Neural cell (in vitro differentiated cells): ENCODE data around the gene PCSK4. TPM values are rescaled to one million over a fixed set of nuclear protein-coding genes. Genes with fewer than 3 reads are reported as not detected.
"Not testable (repeated sequence)": the region's sequence is repeated elsewhere in the genome, so short reads cannot be mapped to it uniquely, and the experiment has no call there.

ENCODE experiments used
- H2AFZ ChIP-seq: fragments of 200-600, 300-800 bp; sonication (generic), shearing (Covaris generic); 2 replicates; pipeline ENCODE4 v1.6.0; 2014; ENCODE audit warnings: low read depth, mild to moderate bottlenecking, antibody characterized with exemption, low read length, moderate library complexity
- H3F3A ChIP-seq: fragments of 200-600 bp; shearing (Covaris generic); 2 replicates; pipeline ENCODE4 v1.6.1; 2016; ENCODE audit warnings: mild to moderate bottlenecking, moderate library complexity, mixed read lengths, antibody characterized with exemption, low read length; ENCODE audit not compliant: insufficient read depth, poor library complexity, severe bottlenecking
- H3K27ac ChIP-seq: fragments of 200-600, 300-800 bp; sonication (generic), shearing (Covaris generic); 2 replicates; pipeline ENCODE4 v1.5.1; 2014; ENCODE audit warnings: mild to moderate bottlenecking, low read length, moderate library complexity
- H3K27me3 ChIP-seq: fragments of 300-800, 200-600 bp; sonication (generic), shearing (Covaris generic); 2 replicates; pipeline ENCODE4 v1.6.0; 2014; ENCODE audit warnings: mild to moderate bottlenecking, low read depth, low read length, moderate library complexity; ENCODE audit not compliant: insufficient read depth
- H3K36me3 ChIP-seq: fragments of 300-800, 200-600 bp; sonication (generic), shearing (Covaris generic); 2 replicates; pipeline ENCODE4 v1.5.1; 2014; ENCODE audit warnings: mild to moderate bottlenecking, antibody characterized with exemption, low read length, moderate library complexity; ENCODE audit not compliant: insufficient read depth
- H3K4me2 ChIP-seq: fragments of 300-800, 200-600 bp; sonication (generic), shearing (Covaris generic); 2 replicates; pipeline ENCODE4 v1.6.0; 2014; ENCODE audit warnings: mild to moderate bottlenecking, low read length
- H3K4me3 ChIP-seq: fragments of 300-800, 200-600 bp; sonication (generic), shearing (Covaris generic); 2 replicates; pipeline ENCODE4 v1.5.1; 2014; ENCODE audit warnings: mild to moderate bottlenecking, low read length, moderate library complexity
- H3K79me2 ChIP-seq: fragments of 200-600 bp; shearing (Covaris generic); replicated peaks from 2 replicates; pipeline ENCODE4 v1.6.0; 2014; ENCODE audit warnings: mild to moderate bottlenecking, low read length, moderate library complexity; ENCODE audit not compliant: insufficient read depth
- H3K9ac ChIP-seq: fragments of 300-800, 200-600 bp; sonication (generic), shearing (Covaris generic); 2 replicates; pipeline ENCODE4 v1.6.1; 2016; ENCODE audit warnings: mild to moderate bottlenecking, low read length, mixed read lengths
- H3K9me2 ChIP-seq: fragments of 200-600 bp; shearing (Covaris generic); 2 replicates; pipeline ENCODE4 v1.6.1; 2016; ENCODE audit warnings: mild to moderate bottlenecking, low read length, mixed read lengths; ENCODE audit not compliant: insufficient read depth
- H3K9me3 ChIP-seq: fragments of 200-600, 300-800 bp; sonication (generic), shearing (Covaris generic); 2 replicates; pipeline ENCODE4 v1.6.1; 2016; ENCODE audit warnings: mild to moderate bottlenecking, mixed run types, low read length, moderate library complexity, mixed read lengths
- H4K20me1 ChIP-seq: fragments of 200-600 bp; shearing (Covaris generic); 2 replicates; pipeline ENCODE4 v1.6.1; 2016; ENCODE audit warnings: mild to moderate bottlenecking, mixed run types; ENCODE audit not compliant: insufficient read depth
- CTCF ChIP-seq: fragments of 450-650 bp; IDR thresholded peaks from 2 replicates; pipeline ENCODE4 v1.5.1; 2014; ENCODE audit warnings: antibody characterized with exemption, mild to moderate bottlenecking, moderate library complexity; ENCODE audit not compliant: poor library complexity, severe bottlenecking
- EP300 ChIP-seq: fragments of 450-650 bp; conservative IDR thresholded peaks from 2 replicates; pipeline ENCODE4 v1.6.1; 2014; ENCODE audit warnings: antibody characterized with exemption, mild to moderate bottlenecking, moderate library complexity; ENCODE audit not compliant: poor library complexity, severe bottlenecking
- EZH2 ChIP-seq: fragments of 200-600, 300-800 bp; shearing (Covaris generic), sonication (generic); IDR thresholded peaks from 2 replicates; pipeline ENCODE4 v1.6.1; 2014; ENCODE audit warnings: antibody characterized with exemption, low read length, borderline replicate concordance, mild to moderate bottlenecking; ENCODE audit not compliant: insufficient read depth, poor library complexity, severe bottlenecking
- MXI1 ChIP-seq: fragments of 450-650 bp; conservative IDR thresholded peaks from 2 replicates; pipeline ENCODE4 v1.6.1; 2014; ENCODE audit warnings: antibody characterized with exemption, mild to moderate bottlenecking; ENCODE audit not compliant: poor library complexity, severe bottlenecking
- POLR2AphosphoS5 ChIP-seq: IDR thresholded peaks from 2 replicates; pipeline ENCODE4 v1.6.1; 2012
- RAD21 ChIP-seq: fragments of 450-650 bp; conservative IDR thresholded peaks from 2 replicates; pipeline ENCODE4 v1.6.1; 2014; ENCODE audit warnings: antibody characterized with exemption, mild to moderate bottlenecking, moderate library complexity
- REST ChIP-seq: IDR thresholded peaks from 2 replicates; pipeline ENCODE4 v1.6.1; 2012; ENCODE audit warnings: borderline replicate concordance
- SMC3 ChIP-seq: fragments of 450-650 bp; conservative IDR thresholded peaks from 2 replicates; pipeline ENCODE4 v1.6.1; 2014; ENCODE audit warnings: antibody characterized with exemption, mild to moderate bottlenecking, moderate library complexity; ENCODE audit not compliant: poor library complexity
- TAF1 ChIP-seq: IDR thresholded peaks from 2 replicates; pipeline ENCODE4 v1.6.1; 2012; ENCODE audit warnings: low read depth
- polyA plus RNA-seq: library from polyadenylated mRNA; depleted of rRNA; stranded (reverse); fragments of >200 nt; gene quantifications from 2 replicates; pipeline ENCODE4 v1.2.3, GENCODE V29; 2014

The PCSK4 gene
- polyA plus RNA-seq, 1 donor from 2014 or later: 11.8 TPM

GRCh38 chr19:1531587-1531986, 41.4 kb upstream of the PCSK4 start:
- H3K4me2 ChIP-seq: no peak overlapping the region
- H3K9me3 ChIP-seq: no peaks in the 10 kb centered on the region
- H3K36me3 ChIP-seq: no peaks in the 10 kb centered on the region
- H3K27ac ChIP-seq: no peak overlapping the region
- no peaks in the 10 kb centered on the region for H4K20me1 ChIP-seq
- H3K9ac ChIP-seq: no peak overlapping the region
- no peaks in the 10 kb centered on the region for H3K9me2 ChIP-seq
- no peak overlapping the region for H3K4me3 ChIP-seq
- no peak for TF ChIP-seq POLR2AphosphoS5
- no peak for TF ChIP-seq SMC3
- TF ChIP-seq EZH2: no peak
- TF ChIP-seq REST: no peak
- no peak for TF ChIP-seq RAD21
- no peak for TF ChIP-seq CTCF
- no peak for TF ChIP-seq EP300
- no peak for TF ChIP-seq TAF1
- TF ChIP-seq MXI1: no peak
- no peaks in the 10 kb centered on the region for H3K27me3 ChIP-seq
- no peaks in the 10 kb centered on the region for H3K79me2 ChIP-seq
- H2AFZ ChIP-seq: no peak overlapping the region
- H3F3A ChIP-seq: no peaks in the 10 kb centered on the region

GRCh38 chr19:1530856-1531255, 40.7 kb upstream of the PCSK4 start:
- not testable (repeated sequence) for H3K36me3 ChIP-seq, H3K9me2 ChIP-seq, H3K79me2 ChIP-seq, H3K27me3 ChIP-seq, H3K4me3 ChIP-seq, H4K20me1 ChIP-seq, H3K27ac ChIP-seq, H3K4me2 ChIP-seq, H3K9ac ChIP-seq, H2AFZ ChIP-seq, H3K9me3 ChIP-seq, H3F3A ChIP-seq

- TF ChIP-seq TAF1 (no peak), MXI1 (no peak), REST (no peak), POLR2AphosphoS5 (no peak), SMC3 (no peak), EP300 (no peak), CTCF (no peak), RAD21 (no peak), EZH2 (no peak)
- H3K27me3 ChIP-seq: peaks cover 9% of the 10 kb centered on the region
- no peaks in the 10 kb centered on the region for H3K36me3 ChIP-seq
Measured at GRCh38 chr19:1529430-1529816, 39.3 kb upstream of the PCSK4 start.

More at GRCh38 chr19:1529430-1529816, 39.3 kb upstream of the PCSK4 start:
- no peaks in the 10 kb centered on the region for H3F3A ChIP-seq
- no peaks in the 10 kb centered on the region for H4K20me1 ChIP-seq
- H2AFZ ChIP-seq: no peak overlapping the region
- H3K9ac ChIP-seq: no peak overlapping the region
- no peaks in the 10 kb centered on the region for H3K9me2 ChIP-seq
- H3K9me3 ChIP-seq: no peaks in the 10 kb centered on the region
- no peak overlapping the region for H3K4me2 ChIP-seq
- H3K27ac ChIP-seq: no peak overlapping the region
- H3K4me3 ChIP-seq: no peak overlapping the region
- H3K79me2 ChIP-seq: no peaks in the 10 kb centered on the region
